AG08396 (cell line): ENCODE measurements around the gene CCL11.
A peak's percentile ranks its signal among the peaks of the same experiment; 100 is the strongest.

ENCODE experiments used
- DNase-seq: peaks from one replicate; pipeline ENCODE4 v3.0.0; 2012; ENCODE audit warnings: low spot score, mixed read lengths

The CCL11 gene

GRCh38 chr17:34285286-34285792 is at the start of gene CCL11:
TSS of gene CCL11 (plus strand) at chr17:34285742. CDS start at chr17:34285809, 67 bp downstream.
- no peak for DNase-seq

- no peak for DNase-seq
Observed at GRCh38 chr17:34236281-34236892, 49.2 kb upstream of the CCL11 start.

GRCh38 chr17:34237458-34237857 is 48.1 kb upstream of the CCL11 start:
- DNase-seq = no peak

GRCh38 chr17:34241062-34241461 is 44.5 kb upstream of the CCL11 start:
- DNase-seq = no peak

GRCh38 chr17:34242587-34243363 is 42.8 kb upstream of the CCL11 start:
- DNase-seq = no peak

- DNase-seq = no peak
Observed at GRCh38 chr17:34243364-34244320, 41.9 kb upstream of the CCL11 start.

- no peak for DNase-seq
Observed at GRCh38 chr17:34245351-34245905, 40.1 kb upstream of the CCL11 start.

- no peak for DNase-seq
Observed at GRCh38 chr17:34246446-34246845, 39.1 kb upstream of the CCL11 start.

- no peak for DNase-seq
Observed at GRCh38 chr17:34246881-34247280, 38.7 kb upstream of the CCL11 start.

GRCh38 chr17:34248511-34249024 is 37.0 kb upstream of the CCL11 start:
- DNase-seq = peak; percentile 58

GRCh38 chr17:34249061-34249460 is 36.5 kb upstream of the CCL11 start:
- no peak for DNase-seq

GRCh38 chr17:34249478-34249877 is 36.1 kb upstream of the CCL11 start:
- DNase-seq = no peak

GRCh38 chr17:34251186-34251585 is 34.4 kb upstream of the CCL11 start:
- DNase-seq = no peak

- no peak for DNase-seq
Observed at GRCh38 chr17:34252095-34252443, 33.5 kb upstream of the CCL11 start.

- peak; percentile 81 for DNase-seq
Observed at GRCh38 chr17:34252444-34253138, 33.0 kb upstream of the CCL11 start.

GRCh38 chr17:34253139-34253525 is 32.4 kb upstream of the CCL11 start:
- no peak for DNase-seq

GRCh38 chr17:34254146-34254545 is 31.4 kb upstream of the CCL11 start:
- peak; percentile 47 for DNase-seq

- peak; percentile 62 for DNase-seq
Observed at GRCh38 chr17:34254651-34255380, 30.7 kb upstream of the CCL11 start, which contains the start of gene CCL2. TSS of gene CCL2 (plus strand) at chr17:34255285. CDS start at chr17:34255350, 65 bp downstream.

- DNase-seq = no peak
Observed at GRCh38 chr17:34255381-34255732, 30.2 kb upstream of the CCL11 start.

GRCh38 chr17:34255841-34256240 is 29.7 kb upstream of the CCL11 start:
- DNase-seq = no peak
